Activated CD8-positive, alpha-beta memory T cell treated with anti-CD3 and anti-CD28 coated beads for 24 hours (primary cell): ENCODE results near the gene COQ3.
A peak's percentile ranks its signal among the peaks of the same experiment; 100 is the strongest.

Experiments
- DNase-seq: peaks from one replicate; pipeline ENCODE4 v3.0.0-alpha.2; 2020

The COQ3 gene

GRCh38 chr6:99393698-99394531 is at the start of gene COQ3:
Gene COQ3 (minus strand): TSS chr6:99394195. CDS start chr6:99394179, 16 bp downstream.
- DNase-seq, result peak; percentile 89

- DNase-seq, result no peak
Measured at GRCh38 chr6:99434702-99435530, 40.9 kb upstream of the COQ3 start.

GRCh38 chr6:99432877-99433276 is 38.9 kb upstream of the COQ3 start:
- no peak for DNase-seq

- DNase-seq, result no peak
Measured at GRCh38 chr6:99431901-99432300, 37.9 kb upstream of the COQ3 start.

- DNase-seq, result no peak
Measured at GRCh38 chr6:99427988-99428387, 34.0 kb upstream of the COQ3 start.

- DNase-seq, result no peak
Measured at GRCh38 chr6:99426451-99426757, 32.4 kb upstream of the COQ3 start.

GRCh38 chr6:99425647-99426450 is 31.9 kb upstream of the COQ3 start:
- peak; percentile 90 for DNase-seq

- peak; percentile 92 for DNase-seq
Measured at GRCh38 chr6:99424761-99425646, 31.0 kb upstream of the COQ3 start, which contains the start of gene PNISR. Gene PNISR (minus strand): TSS chr6:99425308. CDS start chr6:99414659, 10,649 bp downstream.

GRCh38 chr6:99424022-99424421 is 30.0 kb upstream of the COQ3 start:
- no peak for DNase-seq

GRCh38 chr6:99422912-99423311 is 28.9 kb upstream of the COQ3 start:
- DNase-seq, result no peak

GRCh38 chr6:99416892-99417767 is 23.1 kb upstream of the COQ3 start:
- DNase-seq, result no peak

- no peak for DNase-seq
Measured at GRCh38 chr6:99416226-99416625, 22.2 kb upstream of the COQ3 start.

- no peak for DNase-seq
Measured at GRCh38 chr6:99415446-99415845, 21.5 kb upstream of the COQ3 start.

- no peak for DNase-seq
Measured at GRCh38 chr6:99412065-99412464, 18.1 kb upstream of the COQ3 start.

- no peak for DNase-seq
Measured at GRCh38 chr6:99409672-99410071, 15.7 kb upstream of the COQ3 start.

- DNase-seq, result no peak
Measured at GRCh38 chr6:99407076-99407475, 13.1 kb upstream of the COQ3 start.

- DNase-seq, result no peak
Measured at GRCh38 chr6:99402448-99402847, 8.5 kb upstream of the COQ3 start.

- no peak for DNase-seq
Measured at GRCh38 chr6:99397287-99397686, 3.3 kb upstream of the COQ3 start.

- no peak for DNase-seq
Measured at GRCh38 chr6:99393366-99393697, 663 bp downstream of the COQ3 start.

- DNase-seq, result no peak
Measured at GRCh38 chr6:99390896-99391295, 3.1 kb downstream of the COQ3 start.

GRCh38 chr6:99384507-99384906 is 9.5 kb downstream of the COQ3 start:
- DNase-seq, result no peak
